ENCODE measurements around the gene GPRIN1. TPM values are rescaled to one million over a fixed set of nuclear protein-coding genes. Genes with fewer than 3 reads are reported as not detected.

The GPRIN1 gene
- total and polyA plus RNA-seq, 2 of the 4 experiments (the other 2 are of a cell fraction): 3.0 to 4.7 TPM

- no peak overlapping the region for H2BK120ac ChIP-seq (ENCODE audit: low read depth, low read length)
- no peak overlapping the region for H2AK5ac ChIP-seq (ENCODE audit: low read depth, low read length)
- no peak overlapping the region for H3K4ac ChIP-seq (ENCODE audit: low read depth, low read length)
- no peak overlapping the region for H2AFZ ChIP-seq (replicated peaks; ENCODE audit: low read length, poor library complexity)
- dilution Hi-C loops (cut with HindIII; ENCODE audit: low sequenced_read_pairs, unreplicated experiment) (no loop called here), intact Hi-C loops (cut with micrococcal nuclease) (no loop called here), in situ Hi-C loops (cut with MboI; ENCODE audit: low sequenced_read_pairs) (no loop called here)
- no peak overlapping the region for H3K27ac ChIP-seq (ENCODE audit: insufficient read depth, low read length)
- no peaks in the 10 kb centered on the region for H3K36me3 ChIP-seq (ENCODE audit: control insufficient read depth, insufficient read depth, low read length)
- ATAC-seq (ENCODE audit: low read depth) (no peak), DNase-seq (no peak)
- no peak overlapping the region for H3K23ac ChIP-seq (ENCODE audit: low read depth, low read length)
- POLR2A ChIA-PET (ENCODE audit: unreplicated experiment): no interaction called here
- H4K8ac ChIP-seq (ENCODE audit: low read depth in 2 of 2, low read length in 2 of 2): no peak overlapping the region
- peaks cover 3% of the 10 kb centered on the region; the same call in 1 of the 2 replicates for H3K4me1 ChIP-seq (ENCODE audit: control insufficient read depth, insufficient read depth, low read length)
- H3K18ac ChIP-seq (ENCODE audit: low read depth, low read length): no peak overlapping the region
- H3K9me1 ChIP-seq (ENCODE audit: insufficient read depth, low read length): peaks cover 14% of the 10 kb centered on the region
- CTCF ChIA-PET: interaction anchor here (0.6 kb wide), 1 partner anchor 9 kb away, joined by 3 read pairs; no protein-coding TSS in a partner anchor
- peaks cover 21% of the 10 kb centered on the region for H4K20me1 ChIP-seq (ENCODE audit: insufficient read depth, low read length)
- H3K79me1 ChIP-seq (ENCODE audit: low read depth in 1 of 2, low read length in 2 of 2): peaks cover 4 to 35% of the 10 kb centered on the region in 2 experiments
- no peak overlapping the region for H3K9ac ChIP-seq (ENCODE audit: low read depth, low read length)
- H3K4me2 ChIP-seq (ENCODE audit: low read depth, low read length): no peak overlapping the region
- H4K91ac ChIP-seq (ENCODE audit: insufficient read depth, low read depth, low read length): no peak overlapping the region
- no peaks in the 10 kb centered on the region for H3K9me3 ChIP-seq (ENCODE audit: control insufficient read depth, insufficient read depth, low read length)
- BruUV-seq (replicated peaks): no TSS peak
- H3K56ac ChIP-seq (ENCODE audit: extremely low read depth, insufficient read depth, low read length): no peak overlapping the region
- H2BK20ac ChIP-seq (ENCODE audit: low read depth, low read length): no peak overlapping the region
- no CpG with 5 or more reads among the region's 3 CpGs for WGBS, 2 experiments (ENCODE audit: extremely low coverage in 2 of 2, insufficient read length in 1 of 2)
- no peak overlapping the region for H2AK9ac ChIP-seq (replicated peaks; ENCODE audit: low read depth, low read length, poor library complexity)
- no peak overlapping the region for H3K14ac ChIP-seq (replicated peaks; ENCODE audit: low read depth, low read length)
- no peak overlapping the region for H3K4me3 ChIP-seq (ENCODE audit: insufficient read depth, low read depth, low read length)
- no peak overlapping the region for H2BK5ac ChIP-seq (ENCODE audit: low read depth, low read length, poor library complexity, severe bottlenecking)
- no peak for TF ChIP-seq USF2 (IDR thresholded peaks at IDR 0.05; ENCODE audit: low read depth, low read length)
- no peak for TF ChIP-seq RFX5 (IDR thresholded peaks at IDR 0.05; ENCODE audit: low read depth, low read length)
- TF ChIP-seq POLR2A (IDR thresholded peaks at IDR 0.05; ENCODE audit: low read depth, low read length): no peak
- no peak for TF ChIP-seq RCOR1 (IDR thresholded peaks at IDR 0.05; ENCODE audit: insufficient replicate concordance, low read length)
- no peak overlapping the region for H4K5ac ChIP-seq (ENCODE audit: low read depth, low read length)
- H2BK15ac ChIP-seq (ENCODE audit: low read depth, low read length): no peak overlapping the region
- no peaks in the 10 kb centered on the region for H3K27me3 ChIP-seq (ENCODE audit: control insufficient read depth, insufficient read depth, low read length)
These were observed 3.9 kb downstream of the GPRIN1 start for GRCh38 chr5:176606032-176606431.

Data from IMR-90 (cell line).